OCI-LY7 (cell line): ENCODE results near the gene CLP1. TPM values are rescaled to one million over a fixed set of nuclear protein-coding genes. Genes with fewer than 3 reads are reported as not detected.

Source experiments
- BruUV-seq: library from RNA; stranded (reverse); fragments of 400-500 nt; replicated peaks from 2 replicates; lab custom pipeline; 2021; lab: Mats Ljungman, UMichigan
- CTCF ChIA-PET: fragments of 300-600 bp; sonication (Branson Sonifier 250); formaldehyde crosslinking; loops from one replicate; lab custom pipeline; 2022; ENCODE audit warnings: antibody characterized with exemption; ENCODE audit not compliant: unreplicated experiment; lab: Charles Lee
- POLR2A ChIA-PET: fragments of 300-600 bp; sonication (Branson Sonifier 250); formaldehyde crosslinking; loops from one replicate; lab custom pipeline; 2022; ENCODE audit warnings: antibody characterized with exemption; lab: Charles Lee
- DNase-seq: peaks from one replicate; pipeline ENCODE4 v3.0.0-alpha.2; 2015; ENCODE audit warnings: low spot score
- H2AFZ ChIP-seq: fragments of 200-600 bp; sonication (generic), shearing (Covaris generic); 2 replicates; pipeline ENCODE4 v1.6.1; 2014; ENCODE audit warnings: mild to moderate bottlenecking, antibody characterized with exemption, low read length, moderate library complexity
- H3K27ac ChIP-seq: fragments of 200-600 bp; sonication (generic); 2 replicates; pipeline ENCODE4 v1.5.1; 2014; ENCODE audit warnings: mixed run types, low read depth, mild to moderate bottlenecking, moderate library complexity, low read length, inconsistent platforms; ENCODE audit not compliant: poor library complexity, severe bottlenecking
- H3K36me3 ChIP-seq: fragments of 200-600 bp; sonication (generic); 2 replicates; pipeline ENCODE4 v1.6.1; 2014; ENCODE audit warnings: mild to moderate bottlenecking, antibody characterized with exemption, low read length, moderate library complexity, mixed read lengths; ENCODE audit not compliant: insufficient read depth
- H3K4me1 ChIP-seq: fragments of 200-600 bp; sonication (generic); 2 replicates; pipeline ENCODE4 v1.5.1; 2014; ENCODE audit warnings: mild to moderate bottlenecking, low read length; ENCODE audit not compliant: insufficient read depth, poor library complexity, severe bottlenecking
- H3K4me2 ChIP-seq: fragments of 200-600 bp; sonication (generic); 2 replicates; pipeline ENCODE4 v1.6.1; 2014; ENCODE audit warnings: mild to moderate bottlenecking, low read length
- H3K4me3 ChIP-seq: fragments of 200-600 bp; sonication (generic); 2 replicates; pipeline ENCODE4 v1.5.1; 2014; ENCODE audit warnings: mild to moderate bottlenecking, low read depth, low read length; ENCODE audit not compliant: poor library complexity, severe bottlenecking
- H3K79me2 ChIP-seq: fragments of 200-600 bp; sonication (generic); 2 replicates; pipeline ENCODE4 v1.6.1; 2016; ENCODE audit warnings: low read depth, mild to moderate bottlenecking, low read length, moderate library complexity, mixed read lengths; ENCODE audit not compliant: insufficient read depth
- H3K9me2 ChIP-seq: fragments of 200-600 bp; sonication (generic); 2 replicates; pipeline ENCODE4 v1.6.1; 2016; ENCODE audit warnings: mild to moderate bottlenecking, low read length, mixed read lengths; ENCODE audit not compliant: insufficient read depth
- H3K9me3 ChIP-seq: fragments of 200-600 bp; sonication (generic); 2 replicates; pipeline ENCODE4 v1.6.1; 2014; ENCODE audit warnings: mild to moderate bottlenecking, mixed run types, low read length, mixed read lengths
- H4K20me1 ChIP-seq: fragments of 200-600 bp; sonication (generic); 2 replicates; pipeline ENCODE4 v1.6.1; 2014; ENCODE audit warnings: mild to moderate bottlenecking, antibody characterized with exemption, low read length, moderate library complexity, mixed read lengths; ENCODE audit not compliant: insufficient read depth
- CTCF ChIP-seq: fragments of 200-600 bp; sonication (generic); conservative IDR thresholded peaks from 2 replicates; pipeline ENCODE4 v1.5.1; 2014; ENCODE audit warnings: mild to moderate bottlenecking, antibody characterized with exemption, low read length, moderate library complexity, mixed read lengths
- EZH2phosphoT487 ChIP-seq: fragments of 200-600 bp; sonication (generic); IDR thresholded peaks from 2 replicates; pipeline ENCODE4 v1.6.1; 2018; ENCODE audit warnings: low read depth, borderline replicate concordance, mild to moderate bottlenecking, mixed run types, antibody characterized with exemption, low read length, moderate library complexity, mixed read lengths
- intact Hi-C: fragments of 100-400 bp; cut with micrococcal nuclease; formaldehyde crosslinking; loops from one replicate; pipeline ENCODE4 v1.10.0; 2022; ENCODE audit not compliant: unreplicated experiment
- total RNA-seq, 2 experiments: library from RNA; depleted of rRNA in 1 of 2; stranded (reverse); fragments of >200 nt in 1 of 2; shearing (Covaris generic) in 1 of 2; gene quantifications; 2 replicates each; pipeline ENCODE4 v1.2.3, GENCODE V29; 2014 to 2022

The CLP1 gene
- total RNA-seq, 2 experiments from 2014 or later, result 18.5 to 20.8 TPM

DNA sequence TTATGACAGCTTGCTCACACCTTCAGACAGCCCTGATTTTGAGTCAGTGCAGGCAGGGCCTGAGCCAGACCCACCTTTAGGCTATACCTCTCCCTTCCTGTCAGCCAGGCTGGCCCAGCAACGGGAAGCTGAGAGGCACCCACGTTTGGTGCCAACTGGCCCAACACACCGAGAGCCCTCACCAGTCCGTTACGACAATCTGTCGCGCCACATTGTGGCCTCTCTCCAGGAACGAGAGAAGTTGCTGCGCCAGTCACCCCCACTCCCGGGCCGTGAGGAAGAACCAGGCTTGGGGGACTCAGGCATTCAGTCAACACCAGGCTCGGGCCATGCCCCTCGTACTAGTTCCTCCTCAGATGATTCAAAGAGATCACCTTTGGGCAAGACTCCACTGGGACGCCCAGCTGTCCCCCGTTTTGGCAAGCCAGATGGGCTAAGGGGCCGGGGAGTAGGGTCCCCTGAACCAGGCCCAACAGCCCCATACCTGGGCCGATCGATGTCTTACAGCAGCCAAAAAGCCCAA lies 41.3 kb downstream of the CLP1 start:
- Histone ChIP-seq H3K4me3 (no peak overlapping the region), H3K4me2 (no peak overlapping the region), H3K9me2 (no peaks in the 10 kb centered on the region), H3K36me3 (peaks cover 89% of the 10 kb centered on the region), H3K79me2 (no peaks in the 10 kb centered on the region), H3K9me3 (no peaks in the 10 kb centered on the region), H2AFZ (no peak overlapping the region), H4K20me1 (no peaks in the 10 kb centered on the region), H3K4me1 (no peaks in the 10 kb centered on the region), H3K27ac (no peak overlapping the region)
- no TSS peak for BruUV-seq
- ChIA-PET CTCF (no interaction called here), POLR2A (no interaction called here)
- TF ChIP-seq EZH2phosphoT487, result no peak
- no peak for TF ChIP-seq CTCF
- intact Hi-C loops, result no loop called here
- DNase-seq, result no peak

DNA sequence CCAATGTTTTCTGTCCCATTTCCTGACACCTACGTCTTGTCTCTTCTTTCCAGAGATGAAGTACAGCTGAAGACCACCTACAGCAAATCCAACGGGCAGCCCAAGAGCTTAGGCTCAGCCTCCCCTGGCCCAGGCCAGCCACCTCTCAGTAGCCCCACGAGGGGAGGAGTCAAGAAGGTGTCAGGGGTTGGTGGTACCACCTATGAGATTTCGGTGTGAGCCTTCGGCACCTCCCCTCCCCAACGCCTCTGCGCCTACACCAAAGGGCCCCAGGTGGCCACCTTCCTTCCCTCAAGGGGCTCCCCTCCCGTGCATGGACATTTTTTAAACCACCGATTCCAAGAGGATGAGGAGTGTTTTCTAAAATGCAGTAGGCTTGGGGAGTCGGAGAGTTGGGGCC lies 42.3 kb downstream of the CLP1 start:
- no peaks in the 10 kb centered on the region for H3K4me1 ChIP-seq

More for the DNA sequence above, 42.3 kb downstream of the CLP1 start:
- BruUV-seq, result no TSS peak
- Histone ChIP-seq H3K4me3 (no peak overlapping the region), H3K9me2 (no peaks in the 10 kb centered on the region), H3K27ac (no peak overlapping the region), H3K9me3 (no peaks in the 10 kb centered on the region), H3K4me2 (no peak overlapping the region), H3K79me2 (no peaks in the 10 kb centered on the region), H4K20me1 (no peaks in the 10 kb centered on the region), H3K36me3 (peaks cover 89% of the 10 kb centered on the region), H2AFZ (no peak overlapping the region)
- TF ChIP-seq EZH2phosphoT487, result no peak
- TF ChIP-seq CTCF, result no peak
- no peak for DNase-seq
- CTCF ChIA-PET, result no interaction called here
- intact Hi-C loops, result no loop called here
- POLR2A ChIA-PET, result interaction anchor here (0.6 kb wide), 1 partner anchor 46 kb away, joined by 3 read pairs; no protein-coding TSS in a partner anchor
